G401 (cell line): ENCODE data around the gene FERMT3. TPM values are rescaled to one million over a fixed set of nuclear protein-coding genes. Genes with fewer than 3 reads are reported as not detected.
"Not testable (repeated sequence)": the region's sequence is repeated elsewhere in the genome, so short reads cannot be mapped to it uniquely, and the experiment has no call there.

Experiments used
- DNase-seq: peaks from one replicate; pipeline ENCODE4 v3.0.0-alpha.2; 2015; ENCODE audit warnings: low spot score
- in situ Hi-C: cut with HindIII; loops from 2 replicates; pipeline ENCODE4 v1.10.0; 2016; ENCODE audit warnings: low sequenced_read_pairs, mixed read lengths
- total RNA-seq: library from RNA; depleted of rRNA; stranded (reverse); fragments of >200 nt; shearing (Covaris generic); gene quantifications from 2 replicates; pipeline ENCODE4 v1.2.3, GENCODE V29; 2014; rRNA removed

The FERMT3 gene
- 5.9 TPM in 1 of 2 replicates, not detected in the other for total RNA-seq

DNA sequence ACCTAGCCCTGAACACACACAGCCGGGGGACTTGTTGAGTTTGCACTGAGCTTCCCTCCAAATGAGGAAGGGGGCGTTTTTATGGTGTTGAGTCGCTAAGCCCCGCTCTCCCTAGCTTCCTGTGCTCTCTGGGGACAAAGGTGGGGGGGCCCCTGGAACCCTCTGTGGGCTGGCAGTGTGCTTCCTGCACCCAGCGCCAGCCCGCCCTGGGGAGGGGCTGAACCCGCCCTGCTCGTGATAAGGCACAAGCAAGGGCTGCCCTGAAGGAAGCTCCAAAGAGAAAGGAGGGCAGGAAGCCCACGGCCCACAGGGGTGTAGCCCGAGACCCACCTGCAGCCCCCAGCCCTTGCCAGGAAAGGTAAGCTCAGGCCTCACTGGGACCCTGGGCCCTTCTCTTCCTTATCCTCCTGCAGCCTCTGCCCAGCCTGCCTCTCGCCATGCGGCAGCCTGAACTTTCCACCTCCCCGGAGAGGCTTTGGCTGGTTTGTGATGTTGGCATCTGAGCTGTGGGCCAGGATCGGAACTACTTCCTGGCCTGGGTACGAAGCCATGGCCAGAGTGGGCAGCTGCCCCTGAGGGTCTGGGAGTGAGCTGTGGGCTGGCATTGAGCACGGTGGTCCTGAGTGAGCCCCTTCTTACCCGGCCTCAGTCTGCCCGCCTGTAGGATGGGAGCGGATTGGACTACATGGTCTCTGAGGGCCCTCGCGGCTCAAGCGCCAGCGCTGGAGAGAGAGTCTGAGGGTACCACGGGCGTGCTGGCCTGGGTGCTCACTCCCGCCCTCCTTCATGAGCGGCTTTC lies at the start of gene FERMT3:
Gene FERMT3, plus strand, starts transcription at position 265 of the 799 bp plus-strand sequence. CDS start 644 bp downstream, outside the sequence.
- in situ Hi-C loops, result loop anchor here (10.0 kb wide), 1 partner anchor 68 kb away; no protein-coding TSS in a partner anchor

DNA sequence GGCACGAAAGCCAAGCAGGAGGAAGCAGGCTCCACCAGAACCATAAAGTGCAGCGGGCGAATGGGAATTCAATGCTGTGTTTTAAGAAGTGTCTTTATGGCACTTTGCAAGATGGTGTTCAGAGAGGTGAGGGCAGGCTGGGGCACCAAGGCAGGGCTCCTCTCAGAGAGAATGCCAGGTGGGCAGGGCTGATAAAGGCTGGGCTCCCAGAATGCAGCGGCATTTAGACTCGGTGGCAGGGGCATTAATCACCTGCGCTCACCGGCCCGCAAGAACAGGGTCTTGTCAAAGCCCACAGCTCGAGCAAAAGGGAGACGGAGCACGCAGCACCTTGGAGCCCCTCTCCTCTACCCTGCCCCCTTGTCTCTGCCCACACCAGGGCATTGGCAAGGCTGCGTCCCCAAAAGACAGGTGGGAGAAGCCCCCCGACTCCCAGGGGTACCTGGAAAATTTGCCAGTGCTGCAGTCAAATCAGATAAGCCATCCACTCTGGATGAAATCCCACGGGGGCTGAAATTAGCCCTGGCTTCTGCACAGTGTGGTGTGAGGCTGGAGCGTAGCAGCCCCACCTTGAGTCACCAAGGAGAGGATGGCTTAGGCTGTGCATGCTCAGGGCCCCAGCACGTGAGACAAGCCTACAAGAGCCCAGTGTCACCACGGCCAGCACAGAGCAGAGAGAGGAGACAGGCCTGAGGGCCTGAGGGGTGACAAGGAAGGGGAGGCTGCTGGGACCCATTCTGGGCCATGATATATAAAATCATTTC lies 48.7 kb upstream of the FERMT3 start:
- in situ Hi-C loops, result no loop called here
- DNase-seq, result no peak

More for the DNA sequence above, at the start of gene FERMT3:
- no peak for DNase-seq

DNA sequence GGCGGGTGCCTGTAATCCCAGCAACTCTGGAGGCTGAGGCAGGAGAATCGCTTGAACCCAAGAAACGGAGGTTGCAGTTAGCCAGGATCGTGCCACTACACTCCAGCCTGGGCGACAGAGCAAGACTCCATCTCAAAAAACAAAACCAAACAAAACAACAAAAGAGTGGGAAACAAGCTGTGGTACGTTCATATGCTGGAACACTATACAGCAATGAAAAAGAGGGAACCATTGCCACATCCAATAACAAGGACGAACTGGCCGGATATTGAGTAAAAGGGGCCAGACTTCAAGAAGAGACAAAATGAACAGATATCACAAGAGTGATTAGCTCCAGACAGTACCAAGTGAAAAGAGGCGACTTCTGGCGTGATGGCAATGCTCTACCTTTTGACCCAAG lies 45.5 kb upstream of the FERMT3 start:
- no peak for DNase-seq
- in situ Hi-C loops, result loop anchor here (10.0 kb wide), 1 partner anchor 156 kb away; no protein-coding TSS in a partner anchor

DNA sequence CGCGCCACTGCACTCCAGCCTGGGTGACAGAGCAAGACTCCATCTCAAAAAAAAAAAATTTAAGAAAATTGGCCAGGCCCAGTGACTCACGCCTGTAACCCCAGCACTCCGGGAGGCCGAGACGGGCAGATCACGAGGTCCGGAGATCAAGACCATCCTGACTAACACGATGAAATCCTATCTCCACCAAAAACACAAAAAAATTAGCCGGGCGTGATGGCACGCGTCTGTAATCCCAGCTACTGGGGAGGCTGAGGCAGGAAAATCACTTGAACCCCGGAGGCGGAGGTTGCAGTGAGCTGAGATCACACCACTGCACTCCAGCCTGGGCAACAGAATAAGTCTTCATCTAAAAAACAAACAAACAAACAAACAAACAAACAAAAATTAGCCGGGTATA lies 43.8 kb upstream of the FERMT3 start:
- in situ Hi-C loops, result loop anchor here (10.0 kb wide), 1 partner anchor 158 kb away; no protein-coding TSS in a partner anchor

DNA sequence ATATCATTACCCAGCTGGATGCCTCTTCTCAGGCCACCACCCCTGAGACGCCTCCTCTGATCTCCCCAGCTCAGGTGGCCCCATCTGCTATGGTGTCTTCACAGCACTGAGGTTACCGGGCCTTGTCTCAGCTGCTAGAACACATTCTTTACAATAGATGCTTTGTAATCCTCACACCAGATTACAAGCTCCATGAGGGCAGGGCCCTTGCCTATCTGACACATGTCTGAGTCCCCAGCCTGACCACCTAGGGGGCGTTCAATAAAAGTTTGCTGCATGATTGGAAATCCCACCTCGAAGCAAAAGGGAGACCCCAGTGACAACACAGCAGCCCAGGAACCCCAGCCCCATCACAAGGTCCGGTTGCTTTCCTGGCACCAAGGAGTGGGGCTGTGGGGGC lies 42.6 kb upstream of the FERMT3 start:
- DNase-seq, result no peak
- in situ Hi-C loops, result loop anchor here (10.0 kb wide), 1 partner anchor 159 kb away; no protein-coding TSS in a partner anchor

More for the DNA sequence above, 43.8 kb upstream of the FERMT3 start:
- not testable (repeated sequence) for DNase-seq

DNA sequence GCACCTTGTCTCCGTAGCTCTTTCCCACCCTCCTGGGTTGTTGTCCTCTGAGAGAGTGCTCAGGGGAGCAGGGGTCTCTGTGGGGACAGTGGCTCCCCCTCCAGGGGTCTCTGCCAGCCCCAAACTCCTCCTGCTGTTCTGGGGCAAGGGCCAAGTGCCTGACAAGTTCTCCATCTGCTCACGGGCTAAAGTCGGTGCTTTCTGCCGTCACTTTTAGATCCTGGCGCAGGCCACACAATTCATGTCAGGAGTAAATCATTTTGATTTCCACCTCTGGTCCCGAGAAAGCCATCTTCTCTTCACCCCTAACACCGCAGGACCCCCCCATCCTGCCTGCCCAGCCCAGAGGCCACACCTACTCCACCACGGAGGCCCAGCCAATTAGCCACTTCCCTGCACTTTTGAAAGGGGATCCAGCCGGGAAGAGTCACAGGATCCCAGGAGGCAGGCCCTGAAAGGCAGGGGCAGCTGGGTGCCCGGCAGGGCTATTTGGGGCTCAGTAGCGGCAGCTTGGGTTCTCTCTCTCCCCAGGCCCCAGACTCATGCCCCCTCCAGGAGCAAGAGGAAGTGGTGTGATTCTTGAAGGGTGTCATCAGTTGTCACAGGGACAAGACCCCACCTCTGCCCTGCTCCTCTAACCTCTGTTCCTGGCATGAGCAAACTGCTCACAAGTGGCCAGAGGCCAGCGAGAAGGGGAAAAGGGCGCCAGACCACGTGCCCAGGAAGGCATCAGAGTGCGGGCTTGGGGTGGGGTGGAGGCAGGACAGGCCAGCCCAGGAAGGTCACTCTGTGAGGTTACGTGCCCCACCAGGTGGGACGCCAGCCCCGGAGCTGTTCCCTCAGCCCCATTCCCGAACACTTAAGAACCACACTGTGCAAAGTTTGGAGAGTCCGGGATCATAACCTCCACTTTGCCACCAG lies 41.9 kb upstream of the FERMT3 start:
- DNase-seq, result peak; percentile 26
- in situ Hi-C loops, result loop anchor here (10.0 kb wide), 1 partner anchor 160 kb away; no protein-coding TSS in a partner anchor

DNA sequence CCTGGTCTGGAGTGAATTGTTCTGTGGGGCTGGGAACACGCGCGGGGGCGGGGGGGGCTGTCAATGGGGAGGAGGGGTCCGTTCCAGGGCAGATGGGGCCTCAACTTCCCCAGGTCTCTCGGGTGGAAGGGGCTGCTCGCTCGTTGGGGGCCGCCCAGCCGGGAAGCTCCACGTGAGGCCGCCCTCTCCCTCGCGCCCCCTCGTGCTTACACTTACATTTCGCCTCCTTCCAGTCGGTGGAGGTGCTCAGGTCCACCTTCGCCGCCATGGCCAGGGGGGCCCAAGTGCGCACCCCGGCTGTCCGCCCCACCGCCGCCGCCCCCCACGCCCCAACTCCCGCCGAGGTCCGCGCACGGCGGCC lies 41.1 kb upstream of the FERMT3 start:
- DNase-seq, result no peak
- in situ Hi-C loops, result loop anchor here (10.0 kb wide), 1 partner anchor 161 kb away; no protein-coding TSS in a partner anchor

DNA sequence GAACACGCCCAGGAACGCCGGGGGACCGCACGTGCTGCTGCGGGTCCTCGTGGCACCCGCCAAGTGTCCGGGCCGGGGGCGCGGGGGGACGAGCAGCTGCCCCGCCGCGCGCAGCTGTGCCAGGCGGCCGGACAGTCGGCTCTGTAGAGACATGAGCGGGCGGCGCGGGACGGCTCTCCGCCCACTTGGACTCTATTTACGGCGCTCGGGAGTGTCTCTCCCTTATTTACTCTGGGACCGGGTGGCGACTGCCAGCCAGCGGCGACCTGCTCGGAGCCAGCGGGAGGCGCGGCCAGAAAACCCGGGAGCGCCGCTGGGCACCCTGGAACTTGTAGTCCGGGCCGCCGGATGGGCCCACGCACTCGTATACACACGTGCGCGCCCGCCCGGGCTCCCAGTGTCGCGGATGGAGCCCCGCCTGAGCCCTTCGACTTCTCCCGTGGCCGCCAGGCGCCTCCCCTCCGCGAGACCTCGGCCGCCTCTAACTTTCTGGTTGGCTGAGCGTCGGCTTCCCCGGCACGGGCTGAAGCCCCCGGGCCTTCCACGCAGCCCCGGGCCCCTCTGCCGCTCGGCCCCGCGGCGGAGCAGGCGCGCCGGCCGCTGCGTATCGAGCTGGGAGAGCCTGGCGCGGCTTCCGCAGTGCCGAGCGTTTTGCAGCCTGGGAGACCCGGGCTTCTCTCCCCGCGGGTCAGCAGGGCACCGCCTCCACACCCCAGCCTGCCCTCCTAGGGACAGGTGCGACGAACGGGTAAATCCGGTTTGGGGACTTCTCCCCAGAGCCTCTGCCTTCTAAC lies 40.5 kb upstream of the FERMT3 start, which contains the start of gene MACROD1:
Gene MACROD1, minus strand, starts transcription at position 272 of the 794 bp plus-strand sequence. Its CDS starts 119 bp downstream, at position 153.
- in situ Hi-C loops, result loop anchor here (10.0 kb wide), 1 partner anchor 161 kb away; no protein-coding TSS in a partner anchor

DNA sequence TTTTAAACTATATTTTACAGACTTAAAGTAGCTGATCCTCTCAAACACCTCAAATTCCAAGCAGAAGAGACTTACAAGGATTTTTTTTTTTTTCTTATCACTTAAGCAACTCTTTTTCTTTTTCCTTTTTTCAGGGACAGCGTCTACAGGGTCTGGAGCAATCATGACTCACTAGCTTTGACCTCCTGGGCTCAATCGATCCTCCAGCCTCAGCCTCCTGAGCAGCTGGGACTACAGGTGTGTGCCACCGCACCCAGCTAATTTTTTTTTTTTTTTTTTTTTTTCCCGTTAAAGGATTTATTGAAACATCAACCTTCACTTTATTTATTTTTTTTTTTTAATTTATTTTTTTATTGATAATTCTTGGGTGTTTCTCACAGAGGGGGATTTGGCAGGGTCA lies 36.1 kb upstream of the FERMT3 start:
- in situ Hi-C loops, result no loop called here
- DNase-seq, result no peak

More for the DNA sequence above, 40.5 kb upstream of the FERMT3 start, which contains the start of gene MACROD1:
- DNase-seq, result peak; percentile 78

DNA sequence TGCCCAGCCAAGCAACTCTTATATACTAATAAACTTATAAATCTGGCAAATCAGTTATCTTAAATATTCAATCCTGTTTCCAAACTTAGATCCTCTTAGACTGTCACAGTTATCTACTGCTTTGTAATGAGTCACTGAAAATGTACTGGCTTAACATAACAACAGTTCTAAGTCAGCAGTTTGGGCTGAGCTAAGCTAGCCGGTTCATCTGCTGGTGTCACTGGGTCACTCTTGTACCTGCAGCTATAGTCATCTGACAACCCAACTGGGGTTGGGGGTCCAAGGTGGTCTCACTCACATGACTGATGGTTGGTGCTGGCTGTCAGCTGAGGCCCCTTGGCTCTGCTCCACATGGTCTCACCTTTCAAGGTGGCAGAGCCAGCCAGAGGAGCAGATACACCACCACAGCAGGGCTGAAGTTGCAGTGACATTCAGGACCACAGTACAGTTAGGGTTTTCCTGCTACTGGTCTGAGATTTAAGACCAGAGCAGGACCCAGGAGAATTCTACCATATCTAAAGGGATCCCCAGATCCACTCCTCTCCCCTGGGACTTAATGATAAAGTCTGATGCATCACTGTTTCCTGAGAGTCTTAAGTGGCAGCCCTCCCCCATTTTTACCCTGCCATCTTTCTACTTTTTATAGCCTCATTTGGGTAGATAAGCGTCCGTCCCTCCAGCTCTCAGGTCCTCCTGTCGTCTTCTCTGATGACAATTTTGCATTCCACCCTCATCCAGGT lies 32.7 kb upstream of the FERMT3 start:
- in situ Hi-C loops, result no loop called here
- DNase-seq, result no peak

DNA sequence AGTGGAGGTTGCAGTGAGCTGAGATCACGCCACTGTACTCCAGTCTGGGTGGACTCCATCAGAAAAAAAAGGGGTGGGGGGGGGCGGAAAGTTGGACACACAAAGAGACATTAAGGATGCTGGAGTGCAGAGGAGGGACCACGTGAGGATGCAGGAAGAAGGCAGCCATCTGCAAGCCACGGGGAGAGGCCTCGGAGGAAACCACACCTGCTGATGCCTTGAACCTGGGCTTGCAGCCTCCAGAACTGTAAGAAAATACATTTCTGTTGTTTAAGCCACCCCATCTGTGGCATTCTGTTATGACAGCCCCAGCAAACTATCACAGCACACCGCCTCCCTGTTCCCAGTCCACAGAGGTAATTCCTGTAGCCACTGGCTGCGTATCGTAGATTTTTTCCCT lies 29.8 kb upstream of the FERMT3 start:
- in situ Hi-C loops, result no loop called here
- no peak for DNase-seq

DNA sequence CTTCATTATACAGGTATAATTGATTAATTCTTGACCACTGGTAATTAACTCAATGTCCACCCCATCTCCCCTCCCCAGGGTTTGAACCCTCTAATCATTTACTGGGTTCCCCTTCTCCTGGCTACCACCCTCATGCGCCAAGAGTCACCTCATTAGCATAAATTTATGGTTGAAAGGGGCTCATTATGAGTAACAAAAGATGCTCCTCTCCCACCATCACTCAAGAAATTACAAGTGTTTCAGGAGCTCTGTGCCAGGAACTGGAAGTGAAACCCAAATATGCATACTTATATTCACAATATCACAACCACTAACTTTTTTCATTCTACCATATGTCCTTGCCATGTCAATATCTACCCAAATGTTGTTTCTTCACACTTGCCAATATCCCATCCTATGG lies 28.3 kb upstream of the FERMT3 start:
- in situ Hi-C loops, result no loop called here
- DNase-seq, result no peak

DNA sequence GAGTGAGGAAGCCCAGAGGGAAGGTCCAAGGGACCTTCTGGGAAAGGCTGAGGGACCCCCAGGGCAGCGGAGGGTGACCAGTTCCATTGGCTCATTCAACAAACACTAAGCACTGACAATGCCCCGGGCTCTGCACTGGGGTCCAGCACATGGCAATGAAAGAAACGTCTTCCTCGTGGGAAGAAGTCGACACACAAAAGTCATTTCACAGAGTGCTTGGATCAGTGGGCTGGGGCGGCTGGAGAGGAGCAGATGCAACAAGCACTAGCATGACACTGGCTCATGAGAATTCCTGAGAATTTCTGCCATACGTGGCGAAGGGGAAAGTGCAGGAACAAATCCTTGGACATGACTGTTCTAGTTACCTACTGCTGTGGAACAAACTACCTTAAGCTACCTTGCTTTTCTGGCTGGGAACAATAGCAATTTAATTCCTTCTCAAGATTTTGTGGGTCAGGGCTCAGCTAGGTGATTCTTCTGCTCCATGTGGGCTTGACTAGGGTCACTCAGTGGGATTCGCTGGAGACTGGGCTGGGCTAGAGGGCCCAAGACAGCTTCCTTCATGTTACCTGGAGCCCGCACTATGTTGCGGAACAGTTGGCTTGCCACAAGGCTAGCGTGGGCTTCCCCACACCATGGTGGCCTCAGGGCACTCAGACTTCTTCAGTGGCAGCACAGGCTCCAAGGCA lies 27.4 kb upstream of the FERMT3 start:
- in situ Hi-C loops, result no loop called here
- DNase-seq, result no peak

DNA sequence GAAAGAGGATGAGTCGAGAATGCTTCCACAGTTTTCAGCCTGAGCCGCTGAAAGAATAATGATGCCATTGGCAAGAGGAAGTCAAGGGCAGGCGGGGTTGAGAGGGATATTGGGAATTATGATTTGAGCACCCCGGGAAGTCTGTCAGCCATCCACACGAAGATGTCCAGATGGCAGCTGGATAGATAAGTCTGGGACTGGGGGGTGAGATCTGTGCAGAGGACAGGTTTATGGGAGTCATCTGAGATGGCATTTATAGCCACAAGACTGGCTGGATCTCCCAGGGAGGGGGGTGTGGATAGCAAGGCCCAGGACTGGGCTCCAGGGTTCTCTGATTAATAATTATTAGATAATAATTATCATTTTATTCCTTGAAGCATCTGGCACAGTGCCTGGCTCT lies 25.6 kb upstream of the FERMT3 start:
- no peak for DNase-seq
- in situ Hi-C loops, result no loop called here

DNA sequence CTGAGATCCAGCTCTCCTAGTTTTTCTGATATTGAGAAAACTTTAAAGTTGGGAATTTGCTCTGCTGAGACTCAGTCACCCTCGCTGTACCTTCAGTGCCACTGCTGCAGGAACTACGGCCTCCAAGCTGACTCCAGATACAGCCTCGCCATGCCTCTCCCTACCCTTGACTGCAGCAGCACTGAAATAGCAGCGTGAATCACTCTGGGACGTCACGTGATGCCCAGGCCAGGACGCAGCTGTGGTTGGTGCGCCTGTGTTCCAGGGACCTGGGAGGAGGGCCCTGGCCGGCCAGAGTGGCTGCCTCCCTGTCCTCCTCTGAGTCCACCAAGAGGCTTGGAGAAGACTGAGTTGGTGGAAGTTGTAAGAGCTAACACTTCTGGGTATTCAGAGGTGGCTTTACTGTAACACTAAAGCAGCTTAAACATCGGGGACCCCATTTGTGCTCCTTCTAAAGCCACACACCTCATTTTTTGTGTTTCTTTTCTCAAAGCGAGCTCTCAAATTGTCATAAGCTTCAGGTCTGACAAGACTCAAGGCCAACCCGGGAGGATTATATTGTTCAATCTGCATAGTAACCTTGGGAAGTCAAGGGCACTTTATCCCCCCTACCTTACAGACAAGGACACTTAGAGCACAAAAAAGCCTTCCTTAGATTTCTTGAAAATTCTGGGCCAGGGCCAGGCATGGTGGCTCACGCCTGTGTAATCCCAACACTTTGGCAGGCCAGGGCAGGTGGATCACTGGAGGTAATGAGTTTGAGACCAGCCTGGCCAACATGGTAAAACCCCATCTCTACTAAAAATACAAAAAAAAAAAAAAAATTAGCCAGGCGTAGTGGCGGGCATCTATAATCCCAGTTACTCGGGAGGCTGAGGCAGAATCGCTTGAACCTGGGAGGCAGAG lies 24.8 kb upstream of the FERMT3 start:
- in situ Hi-C loops, result no loop called here
- DNase-seq, result peak; percentile 84

DNA sequence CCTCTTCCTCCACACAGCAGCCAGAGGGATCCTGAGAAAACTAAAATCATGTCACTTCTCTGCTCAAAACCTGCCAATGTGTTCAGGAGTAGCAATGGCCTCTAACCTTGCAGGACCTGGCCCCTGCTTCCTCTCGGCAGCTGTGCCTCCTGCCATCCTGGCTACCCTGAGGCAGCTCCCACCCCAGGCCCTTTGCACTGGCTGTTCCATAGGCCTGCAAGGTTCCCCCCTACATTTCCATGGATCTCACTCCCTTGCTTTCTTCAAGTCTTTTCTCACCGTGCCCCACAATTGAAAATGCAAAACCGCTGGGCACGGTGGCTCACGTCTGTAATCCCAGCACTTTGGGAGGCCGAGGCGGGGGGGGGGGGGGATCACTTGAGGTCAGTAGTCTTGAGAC lies 22.6 kb upstream of the FERMT3 start:
- in situ Hi-C loops, result no loop called here
- DNase-seq, result no peak
